LNCAP (cell line): Measurements from ENCODE around the gene ARHGEF19.

Source experiments
- CTCF ChIP-seq: fragments of 450-650 bp; IDR thresholded peaks from 2 replicates; pipeline ENCODE4 v1.5.1; 2017; ENCODE audit warnings: mild to moderate bottlenecking

The ARHGEF19 gene

GRCh38 chr1:16162163-16162822 is 50.2 kb downstream of the ARHGEF19 start:
- TF ChIP-seq CTCF, result no peak

DNA sequence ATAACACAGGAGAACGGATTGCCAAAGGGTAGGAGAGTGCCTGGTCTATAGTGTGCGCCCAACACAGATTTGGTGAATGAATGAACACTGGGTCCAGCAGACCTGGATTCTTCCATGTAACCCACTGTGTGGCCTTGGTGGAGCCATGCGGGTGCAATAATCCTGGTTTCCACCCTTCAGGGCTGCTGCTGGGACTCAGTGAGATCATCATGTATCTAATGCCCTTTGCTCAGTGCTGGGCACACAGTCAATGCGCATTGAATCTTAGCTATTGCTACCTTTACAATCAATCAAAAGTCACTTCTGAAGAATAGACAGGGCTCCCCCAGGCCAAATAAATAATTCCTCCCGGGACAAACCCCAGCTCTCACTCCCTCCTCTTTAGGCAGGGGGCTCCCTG is 50.7 kb downstream of the ARHGEF19 start:
- no peak for TF ChIP-seq CTCF

DNA sequence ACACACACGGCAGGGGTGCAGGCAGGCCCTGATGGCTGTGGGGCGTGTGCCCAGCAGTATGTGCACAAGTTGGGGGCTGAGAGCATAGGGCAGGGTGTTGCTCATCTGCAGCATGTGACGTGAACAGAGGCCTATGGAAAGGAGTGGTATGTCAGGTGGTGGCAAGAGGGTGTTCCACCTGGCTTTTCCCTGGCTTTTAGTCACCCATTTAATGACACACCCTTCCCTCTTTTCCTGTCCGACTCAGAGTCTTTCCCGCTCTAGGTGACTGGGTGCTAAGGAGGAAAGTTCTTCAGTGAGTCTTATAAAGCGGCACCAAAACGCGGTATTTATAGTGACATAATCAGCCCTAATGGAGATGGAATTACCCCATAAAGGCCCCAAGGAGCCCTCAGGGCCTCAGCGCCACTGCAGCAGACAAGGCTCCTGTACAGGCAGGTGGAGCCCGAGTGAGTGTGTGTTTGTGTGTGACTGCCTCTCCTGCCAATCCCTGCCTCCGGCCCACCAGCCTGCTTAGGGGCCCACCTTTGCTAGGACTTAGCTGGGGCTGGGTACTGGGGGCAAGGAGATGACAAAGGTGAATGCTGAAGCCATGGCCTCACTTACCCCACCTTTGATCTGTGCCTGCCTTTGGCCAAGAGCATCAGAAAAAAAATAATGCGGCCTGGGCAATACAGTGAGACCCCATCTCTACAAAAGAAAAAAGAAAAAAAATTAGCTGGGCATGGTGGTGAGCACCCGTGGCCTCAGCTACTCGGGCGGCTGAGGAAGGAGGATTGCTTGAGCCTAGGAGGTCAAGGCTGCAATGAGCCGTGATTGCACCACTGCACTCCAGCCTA is 53.2 kb downstream of the ARHGEF19 start:
- no peak for TF ChIP-seq CTCF

- TF ChIP-seq CTCF, result no peak
Measured at GRCh38 chr1:16158025-16158424, 54.4 kb downstream of the ARHGEF19 start.

GRCh38 chr1:16156848-16157495 is 55.5 kb downstream of the ARHGEF19 start:
- TF ChIP-seq CTCF, result no peak

DNA sequence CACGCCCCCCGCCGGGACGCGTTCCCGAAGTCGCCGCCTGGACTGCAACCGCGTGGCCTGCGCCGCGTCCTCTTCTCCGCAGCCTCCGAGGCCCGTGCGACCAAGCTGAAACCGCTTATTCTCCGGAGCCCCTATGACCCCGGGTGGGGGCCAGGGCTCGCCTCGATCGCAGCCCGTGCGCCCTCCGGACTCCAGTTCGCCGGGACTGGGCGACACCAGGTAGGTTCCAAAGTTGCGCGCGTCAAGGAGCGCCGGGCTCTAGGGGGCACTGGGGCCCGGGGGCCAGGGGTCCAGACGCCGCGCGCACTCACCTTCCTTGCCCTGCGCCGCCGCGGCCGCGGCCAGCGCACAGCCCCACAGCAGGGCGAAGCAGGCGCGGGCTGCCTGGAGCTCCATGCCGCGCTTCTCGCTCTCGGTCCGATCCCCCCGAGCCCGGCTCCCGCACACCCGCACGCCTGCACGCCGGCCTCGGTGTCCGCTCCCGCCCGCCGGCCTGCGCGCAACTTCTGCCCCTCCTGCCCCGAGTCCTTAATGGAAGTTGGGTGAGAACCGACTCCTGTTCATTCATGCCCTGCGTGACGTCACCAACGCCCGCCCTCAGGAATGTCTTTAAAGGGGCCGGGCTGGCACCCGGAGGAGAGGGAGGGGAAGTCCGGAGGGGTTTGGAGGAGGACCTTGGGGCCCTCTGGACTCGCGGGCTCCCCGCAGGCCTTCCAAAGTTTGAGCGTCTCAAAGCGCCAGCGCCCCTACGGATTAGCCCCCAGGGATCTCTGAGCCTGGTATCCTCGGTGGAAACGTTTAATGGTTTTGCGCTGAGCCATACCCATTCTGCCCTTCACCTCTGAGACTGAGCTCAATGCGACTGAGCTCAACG is 56.7 kb downstream of the ARHGEF19 start, which contains the start of gene EPHA2:
Gene EPHA2 (minus strand): TSS at position 533 of the 874 bp plus-strand sequence. CDS start 137 bp downstream, at position 396.
- no peak for TF ChIP-seq CTCF
